HTERT RPE-1 (cell line): Measurements from ENCODE around the gene KCNA10.

Experiments
- in situ Hi-C: fragments of 300-500 bp; cut with MboI; formaldehyde crosslinking; loops from 4 replicates; pipeline ENCODE4 v1.14.3; 2020; ENCODE audit warnings: low sequenced_read_pairs

KCNA10 gene

DNA sequence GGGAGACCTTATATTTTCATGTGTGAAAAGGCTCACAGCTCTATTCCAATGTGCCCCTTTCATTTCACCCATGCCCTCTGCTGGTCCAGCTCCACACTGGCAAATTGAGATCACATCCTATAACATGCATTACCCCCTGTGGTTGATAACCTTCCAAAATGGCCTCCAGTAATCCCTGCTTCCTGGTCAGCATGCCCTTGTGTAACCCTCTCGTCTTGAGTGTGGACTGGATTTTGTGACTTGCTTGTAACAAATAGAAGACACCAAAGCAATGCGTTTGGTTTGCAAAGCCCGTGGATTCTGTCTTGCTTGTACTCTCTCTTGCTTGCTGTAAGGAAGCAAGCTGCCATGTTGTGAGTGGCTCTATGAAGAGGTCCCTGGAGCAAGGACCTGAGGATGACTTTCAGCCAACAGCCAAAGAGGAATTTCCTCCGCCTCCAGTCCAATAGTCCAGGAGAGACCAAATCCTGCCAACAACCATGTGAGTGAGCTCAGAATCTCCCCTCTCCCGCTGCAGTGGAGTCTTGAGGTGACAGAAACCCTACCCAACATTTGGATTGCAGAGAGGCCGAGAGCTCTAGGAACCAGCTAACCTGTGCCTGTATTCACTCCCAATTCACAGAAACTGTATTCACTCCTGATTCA, 17.4 kb downstream of the KCNA10 start:
- in situ Hi-C loops: no loop called here

DNA sequence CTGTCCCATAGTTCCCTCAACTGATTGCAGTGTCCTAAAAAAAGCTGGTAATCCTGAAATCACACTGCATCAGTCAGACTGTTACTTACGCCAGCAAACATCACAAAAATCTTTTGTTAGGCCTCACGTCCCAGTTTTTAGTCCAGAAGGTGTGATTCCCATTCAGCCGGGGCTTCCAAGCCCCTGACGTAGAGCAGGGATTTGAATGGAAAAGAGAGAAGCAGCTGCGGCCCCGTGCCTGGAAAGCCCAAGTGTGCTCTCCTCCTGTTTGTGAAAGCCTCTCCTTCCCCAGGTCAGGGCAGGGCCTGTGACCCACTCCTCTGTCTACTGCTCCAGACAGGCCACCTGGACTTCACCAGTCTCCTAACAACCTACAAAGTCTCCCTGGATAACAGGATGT, 20.7 kb downstream of the KCNA10 start:
- in situ Hi-C loops: no loop called here

DNA sequence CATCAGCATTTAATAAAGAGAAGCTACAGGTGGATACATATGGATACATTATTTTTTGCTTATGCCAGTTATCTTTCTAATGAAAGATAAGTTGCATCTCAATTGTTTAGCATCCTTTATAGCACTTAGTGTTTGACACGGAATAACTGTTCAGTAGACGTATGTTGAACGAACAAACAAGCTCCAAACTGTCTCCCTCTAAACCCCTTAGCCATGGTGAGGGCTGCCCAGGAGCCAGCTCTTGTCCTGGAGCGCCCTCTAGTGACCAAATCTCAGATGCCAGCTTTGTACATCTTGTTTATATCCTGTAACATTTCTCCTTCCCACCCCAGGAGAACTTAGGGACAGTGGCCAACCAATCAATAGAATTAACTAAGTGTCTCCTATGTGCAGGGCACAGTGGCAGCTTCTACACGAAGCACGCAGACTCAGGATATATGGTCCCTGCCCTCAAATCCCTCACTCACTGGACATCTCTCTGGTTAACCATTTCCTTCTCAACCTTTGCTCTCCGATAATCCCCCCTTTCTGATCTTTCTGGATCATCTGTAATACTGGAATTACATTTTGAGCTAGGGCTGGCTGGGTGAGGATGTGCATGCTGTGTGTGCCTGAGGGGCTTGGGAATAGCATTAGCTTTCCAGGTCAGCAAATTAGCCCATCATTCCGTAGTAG, 22.9 kb downstream of the KCNA10 start:
- in situ Hi-C loops: no loop called here

DNA sequence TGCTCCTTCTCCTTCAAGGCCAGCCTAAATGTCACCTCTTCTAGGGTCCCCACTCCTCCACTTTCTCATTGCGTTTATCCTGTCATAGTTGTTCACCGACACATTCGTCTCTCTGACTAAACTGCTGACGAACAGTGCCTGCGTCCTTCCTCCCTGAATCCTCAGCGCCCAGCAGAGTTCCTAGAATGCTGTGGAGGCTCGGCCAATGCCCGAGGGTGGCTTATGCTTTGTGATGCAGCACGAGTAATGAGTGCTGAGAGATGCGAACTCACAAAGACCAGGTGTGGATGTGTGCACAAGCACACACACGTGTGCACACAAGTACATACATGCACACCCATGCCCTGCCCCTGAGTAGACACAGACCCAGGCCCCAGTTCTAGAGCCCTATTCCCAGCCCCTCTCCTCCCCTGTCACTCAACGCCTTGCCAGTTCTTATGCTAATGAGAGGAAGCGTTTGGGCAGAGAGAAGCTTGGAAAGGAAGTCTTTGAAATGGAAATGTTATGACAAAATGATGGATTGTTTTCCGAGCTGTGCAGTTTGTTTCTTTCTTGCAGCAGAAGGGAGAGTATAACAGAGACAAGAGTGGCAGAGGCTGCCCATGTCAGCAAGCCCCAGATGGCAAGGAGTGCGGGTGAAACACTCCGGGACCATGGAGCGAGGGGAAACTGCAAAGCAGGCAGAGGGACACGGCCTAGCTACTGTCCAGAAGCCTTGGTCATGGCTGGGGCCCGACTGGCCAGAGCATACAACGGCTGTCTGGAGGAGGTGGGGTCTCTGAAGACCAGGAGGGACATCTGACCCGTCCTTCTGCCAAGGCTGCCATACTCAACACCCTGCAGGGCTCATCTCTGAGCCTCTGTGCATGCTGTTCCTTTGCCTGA, 24.2 kb downstream of the KCNA10 start:
- in situ Hi-C loops: no loop called here

DNA sequence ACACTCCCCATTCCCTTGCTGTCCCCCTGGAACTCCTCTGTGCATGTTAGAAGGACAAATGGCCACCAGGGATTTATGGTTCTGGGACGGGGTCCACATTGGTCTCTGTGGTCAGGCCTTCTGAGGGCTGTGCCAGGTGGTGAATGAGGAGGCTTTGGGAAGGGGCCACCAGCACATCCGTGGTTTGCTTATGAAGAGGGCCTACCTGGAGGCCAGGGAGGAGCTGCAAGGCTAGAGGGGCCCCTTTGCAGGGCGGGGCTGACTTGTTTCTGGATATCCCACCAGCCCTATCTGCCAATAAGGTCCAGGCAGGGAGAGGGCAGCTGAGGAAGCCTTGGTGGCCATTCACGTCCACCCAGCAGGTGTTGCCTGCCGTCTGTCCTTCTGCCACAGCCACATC, 24.9 kb downstream of the KCNA10 start:
- in situ Hi-C loops: no loop called here

DNA sequence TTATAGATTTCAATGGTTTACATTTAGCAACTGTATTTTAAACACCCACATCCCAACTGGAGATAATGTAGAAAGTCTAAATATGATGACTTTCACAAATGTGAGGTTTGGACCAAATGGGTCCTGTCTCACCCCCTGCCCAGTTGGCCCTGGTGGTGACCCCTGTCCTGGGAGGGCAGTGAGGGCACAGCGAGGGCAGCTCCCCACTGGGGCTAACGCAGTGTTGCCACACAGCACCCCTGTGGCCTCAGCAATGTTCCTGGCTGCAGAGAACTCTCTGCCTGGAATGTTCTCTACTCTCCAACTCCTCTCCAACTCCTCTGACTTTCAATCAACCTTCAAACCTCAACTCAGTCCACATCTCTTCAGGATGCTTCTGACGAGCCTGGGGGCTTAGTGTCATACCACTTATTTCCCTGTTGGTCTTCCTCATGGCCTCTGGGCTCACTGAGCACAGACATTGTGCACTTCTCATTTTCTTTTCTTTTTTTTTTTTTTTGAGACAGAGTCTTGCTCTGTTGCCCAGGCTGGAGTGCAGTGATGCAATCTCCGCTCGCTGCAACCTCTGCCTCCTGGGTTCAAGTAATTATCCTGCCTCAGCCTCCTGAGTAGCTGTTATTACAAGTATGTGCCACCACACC, 25.8 kb downstream of the KCNA10 start:
- in situ Hi-C loops: no loop called here

DNA sequence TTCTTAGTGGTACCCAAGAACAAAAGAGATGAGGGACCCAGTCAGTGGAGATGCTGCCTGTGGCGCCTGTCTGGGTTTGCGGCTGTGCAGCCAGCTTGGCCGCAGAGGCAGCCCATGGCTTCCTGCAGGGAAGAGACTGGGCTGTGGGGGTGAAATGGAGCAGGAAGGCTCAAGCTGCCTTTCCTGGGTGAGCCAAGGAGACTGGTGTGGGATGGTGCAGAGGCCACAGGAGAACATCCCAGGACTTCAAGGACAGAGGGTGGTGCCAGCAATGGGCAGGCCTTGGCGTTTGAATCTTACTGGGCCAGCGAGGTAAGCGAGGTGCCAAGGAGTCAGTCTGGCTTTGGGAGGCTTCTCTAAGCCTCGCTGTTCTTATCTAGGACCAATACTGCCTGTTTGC, 26.4 kb downstream of the KCNA10 start:
- in situ Hi-C loops: no loop called here

DNA sequence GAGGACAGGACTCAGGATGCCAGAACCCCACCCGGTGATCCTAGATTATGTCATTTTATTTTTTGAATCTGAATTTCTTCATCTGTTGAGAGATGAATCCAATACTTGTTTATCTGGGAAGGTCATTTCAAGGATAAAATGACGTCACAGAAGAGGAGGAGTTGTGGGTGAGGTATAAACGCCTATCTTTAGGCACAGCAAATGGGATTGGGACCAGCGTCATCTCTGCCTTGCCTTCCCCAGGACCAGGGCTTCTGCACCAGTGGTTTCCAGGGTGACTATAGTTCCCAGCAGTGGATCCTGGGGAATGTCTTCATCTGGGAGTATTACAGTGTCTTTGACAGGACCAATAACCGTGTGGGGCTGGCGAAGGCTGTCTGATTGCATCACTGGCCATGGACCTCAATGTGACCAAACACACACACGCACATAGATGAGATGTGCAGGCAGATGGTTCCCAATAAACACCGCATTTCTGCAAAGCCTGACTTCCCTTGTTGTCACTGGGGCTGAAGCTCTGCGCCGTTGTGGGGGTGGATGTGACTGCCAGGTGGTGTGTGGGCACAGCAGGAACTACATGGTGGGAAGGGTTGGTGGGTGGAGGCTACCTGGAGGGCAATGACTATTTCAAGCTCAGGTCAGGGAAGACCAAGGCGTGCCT, 28.1 kb downstream of the KCNA10 start:
- in situ Hi-C loops: no loop called here

DNA sequence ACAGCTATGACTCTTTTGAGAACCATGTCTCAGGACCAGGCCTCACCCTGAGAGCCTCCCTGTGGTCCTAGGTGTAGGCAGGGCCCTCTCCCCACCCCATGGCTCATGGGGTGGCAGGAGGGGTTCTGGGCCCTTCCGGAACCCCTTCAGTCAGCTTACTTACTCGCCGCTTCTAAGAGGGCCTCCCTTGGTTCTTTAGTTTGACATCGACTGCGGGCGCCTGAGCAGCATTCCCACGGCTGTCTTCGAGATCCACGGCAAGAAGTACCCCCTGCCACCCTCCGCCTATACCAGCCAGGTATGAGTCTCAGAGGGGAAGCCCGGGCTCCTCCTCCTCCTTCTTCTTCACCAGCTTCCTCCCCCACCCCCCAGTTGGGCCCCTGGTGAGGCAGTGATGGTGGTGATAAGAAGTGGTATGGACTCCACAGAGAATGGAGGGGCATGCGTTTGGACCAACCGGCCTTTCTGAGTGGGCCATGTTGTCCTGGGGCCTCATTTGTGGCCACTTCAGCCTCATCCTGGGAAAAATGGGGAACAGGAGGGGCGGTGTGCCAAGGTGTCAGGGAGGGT, 28.9 kb downstream of the KCNA10 start:
- in situ Hi-C loops: no loop called here

DNA sequence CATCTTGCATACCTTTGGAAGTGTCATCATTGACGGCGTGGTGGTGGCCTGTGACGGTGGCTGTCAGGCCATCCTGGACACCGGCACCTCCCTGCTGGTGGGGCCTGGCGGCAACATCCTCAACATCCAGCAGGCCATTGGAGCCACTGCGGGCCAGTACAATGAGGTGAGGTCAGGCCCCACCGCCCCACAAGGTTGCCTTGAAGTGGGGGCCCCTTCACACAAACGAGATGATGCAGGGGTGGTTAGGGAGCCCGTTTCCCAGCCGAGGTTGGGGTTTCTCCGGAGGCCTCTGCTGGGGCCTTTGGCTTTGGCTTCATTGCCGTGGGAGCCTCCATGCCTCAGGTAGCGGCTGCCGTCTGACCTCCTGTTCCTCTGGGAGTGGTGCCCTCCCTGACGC, 29.6 kb downstream of the KCNA10 start:
- in situ Hi-C loops: no loop called here

DNA sequence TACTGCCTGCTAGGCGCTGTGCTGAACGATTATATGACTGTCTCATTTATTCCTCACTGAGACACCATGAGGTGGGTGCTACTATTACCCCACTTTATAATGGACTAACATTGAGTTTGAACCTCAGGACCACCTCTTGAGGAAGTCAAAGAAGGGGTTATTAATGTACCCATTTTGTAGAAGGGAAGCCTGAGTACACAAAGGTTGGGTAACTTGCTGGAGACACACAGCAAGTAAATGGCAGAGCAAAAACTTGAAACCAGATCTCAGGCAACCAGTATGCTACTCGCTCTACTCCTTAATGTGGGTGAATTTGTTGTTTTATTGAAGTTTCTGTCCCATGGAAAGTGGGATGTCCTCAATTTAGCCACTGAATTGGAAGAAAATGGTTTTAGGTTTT, 30.1 kb downstream of the KCNA10 start:
- in situ Hi-C loops: no loop called here

DNA sequence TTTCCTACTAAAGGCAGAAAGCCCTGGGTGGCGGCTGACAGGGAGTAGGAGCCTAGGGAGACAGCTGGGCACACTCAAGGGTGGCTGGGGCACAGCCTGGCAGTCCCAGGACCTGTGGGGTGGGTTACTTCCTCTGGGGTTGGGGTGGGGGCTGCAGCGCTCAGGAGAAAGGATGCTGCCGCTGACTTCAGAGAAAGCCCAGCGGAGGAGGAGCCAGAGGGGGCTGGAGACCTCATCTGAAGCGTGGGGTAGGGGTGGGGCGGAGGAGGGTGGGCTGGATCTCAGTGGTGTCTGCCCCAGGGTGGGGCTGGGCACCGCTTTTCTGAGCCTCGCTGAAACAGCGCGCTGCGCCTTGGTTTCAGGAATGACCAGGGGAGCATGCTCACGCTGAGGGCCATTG, 30.8 kb downstream of the KCNA10 start:
- in situ Hi-C loops: no loop called here

DNA sequence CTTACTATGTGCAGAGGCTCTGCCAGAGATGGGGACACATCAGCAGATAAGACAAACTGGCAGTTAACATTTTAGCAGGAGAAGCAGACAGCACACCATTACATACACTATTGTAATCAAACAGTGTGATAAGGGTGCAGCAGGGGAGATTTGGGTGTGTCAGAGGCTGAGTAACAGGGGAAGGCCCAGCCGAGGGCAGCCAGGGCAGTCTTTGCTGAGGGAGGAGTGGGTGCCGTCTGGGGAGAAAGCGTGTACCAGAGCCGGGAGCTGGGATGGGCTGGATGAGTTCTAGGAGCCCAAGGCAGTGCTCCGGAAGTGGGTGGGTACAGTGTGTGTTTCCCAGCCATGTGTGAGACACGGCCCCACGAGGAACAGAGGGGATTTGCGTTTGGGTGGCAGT, 31.2 kb downstream of the KCNA10 start:
- in situ Hi-C loops: no loop called here

DNA sequence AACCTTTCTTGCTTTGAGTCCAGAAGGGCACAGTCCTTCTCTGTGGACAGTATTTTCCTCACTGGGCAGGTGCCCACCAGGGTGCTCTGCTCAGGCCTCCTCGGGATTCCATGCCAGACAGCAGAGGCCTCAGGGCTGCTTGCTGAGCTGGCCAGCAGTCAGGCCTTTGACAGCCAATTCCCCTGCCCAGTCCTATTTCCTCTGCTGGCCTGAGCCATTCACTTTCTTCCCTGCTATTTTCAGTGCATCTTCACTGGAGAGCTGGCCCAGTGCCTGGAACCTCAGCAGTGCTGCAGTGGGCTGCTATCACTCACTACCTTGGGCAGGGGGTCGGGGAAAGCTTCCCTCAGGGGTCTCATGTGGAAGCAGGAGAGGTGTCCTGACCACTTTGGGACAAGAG, 33.2 kb downstream of the KCNA10 start:
- in situ Hi-C loops: no loop called here

DNA sequence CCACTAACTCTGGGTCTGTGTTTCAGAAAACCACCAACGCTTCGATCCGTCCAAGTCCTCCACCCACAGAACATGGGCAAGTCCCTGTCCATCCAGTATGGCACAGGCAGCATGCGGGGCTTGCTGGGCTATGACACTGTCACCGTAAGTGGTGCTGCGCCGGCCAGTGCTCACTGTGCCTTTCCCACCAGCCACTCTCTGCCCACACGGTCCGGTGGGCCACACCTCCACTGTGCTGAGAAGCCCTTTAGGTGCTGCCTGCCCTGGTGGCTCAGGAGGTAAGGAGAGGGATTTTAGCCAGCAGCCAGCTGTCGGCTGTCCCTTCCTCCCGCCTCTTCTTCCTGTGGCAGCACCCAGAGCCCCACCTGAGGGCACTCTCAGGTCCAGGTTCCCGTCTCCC, 34.2 kb downstream of the KCNA10 start:
- in situ Hi-C loops: no loop called here

DNA sequence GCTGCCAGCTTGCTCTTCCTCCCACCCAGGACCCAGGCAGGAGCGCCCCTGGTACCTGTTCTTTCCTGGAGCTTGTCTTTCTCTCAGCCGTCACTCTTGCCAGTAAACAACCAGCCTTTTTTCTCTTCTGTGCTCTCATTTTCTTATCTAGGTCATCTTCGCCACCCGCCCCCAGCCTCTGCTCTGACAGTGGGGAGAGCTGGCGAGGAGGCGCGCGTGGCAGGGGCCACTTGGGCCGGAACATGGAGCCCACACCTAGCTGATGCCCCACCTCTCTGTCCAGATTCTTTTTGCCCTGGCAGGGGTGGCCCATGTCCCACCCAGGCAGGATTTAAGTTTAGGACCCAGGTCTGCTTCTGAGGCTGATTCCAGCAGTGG, 35.7 kb downstream of the KCNA10 start:
- in situ Hi-C loops: no loop called here

DNA sequence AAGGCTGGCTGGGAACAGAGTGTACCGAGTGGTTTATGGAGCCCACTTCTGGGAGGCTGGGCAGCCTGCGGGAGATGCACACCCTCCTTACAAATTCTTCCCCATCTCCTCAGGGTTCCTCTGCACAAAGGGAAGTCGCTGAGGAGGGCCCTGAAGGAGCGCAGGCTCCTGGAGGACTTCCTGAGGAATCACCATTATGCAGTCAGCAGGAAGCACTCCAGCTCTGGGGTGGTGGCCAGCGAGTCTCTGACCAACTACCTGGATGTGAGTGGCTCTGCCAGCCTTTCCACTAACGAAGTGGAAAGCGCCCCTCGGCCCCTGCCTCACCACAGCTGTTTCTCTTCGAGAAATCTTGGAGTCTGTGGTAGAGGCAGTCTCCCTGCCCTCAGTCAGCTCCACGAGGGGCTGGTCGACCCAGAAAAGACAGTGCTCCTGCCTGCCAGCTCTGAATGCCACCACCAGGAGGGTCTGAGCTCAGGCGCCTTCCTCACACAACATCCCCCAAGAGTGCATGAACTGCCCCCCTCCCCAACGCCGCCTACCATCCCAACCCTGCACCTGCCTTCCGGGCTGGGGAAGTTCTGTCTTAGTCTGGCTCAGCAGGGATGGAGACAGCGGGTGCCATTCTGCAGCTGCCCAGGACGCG, 36.2 kb downstream of the KCNA10 start:
- in situ Hi-C loops: no loop called here

DNA sequence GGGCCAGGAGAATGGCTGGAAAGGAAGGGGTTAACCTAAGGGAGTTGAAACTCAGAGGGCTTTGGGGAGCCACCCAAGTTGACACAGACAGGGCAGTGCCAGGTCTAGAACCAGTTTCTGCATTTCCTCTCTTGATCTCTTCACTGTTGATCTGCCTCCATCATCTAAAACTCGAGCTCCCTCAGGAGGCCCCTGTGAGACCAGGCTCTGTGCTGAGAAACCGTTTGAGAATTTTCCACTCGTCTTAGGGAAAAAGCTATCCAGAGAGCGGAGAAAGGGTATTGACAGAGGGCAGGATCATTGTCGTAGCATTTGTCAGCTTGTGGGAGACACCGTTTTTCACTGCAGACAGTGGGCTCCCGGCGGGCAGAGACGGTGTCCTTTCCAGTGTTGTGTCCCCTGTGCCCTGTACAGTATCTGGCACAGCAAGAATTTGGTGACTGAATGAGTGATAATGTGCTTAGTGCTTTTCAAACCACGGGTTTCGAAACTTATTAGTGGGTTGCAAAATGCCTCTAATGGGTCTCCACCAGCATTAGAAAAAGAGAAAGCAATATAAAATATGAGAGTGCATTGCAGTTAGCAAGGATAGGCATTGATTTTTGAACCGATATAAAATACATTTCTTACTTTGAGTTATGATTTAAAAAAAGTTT, 36.9 kb downstream of the KCNA10 start:
- in situ Hi-C loops: no loop called here

DNA sequence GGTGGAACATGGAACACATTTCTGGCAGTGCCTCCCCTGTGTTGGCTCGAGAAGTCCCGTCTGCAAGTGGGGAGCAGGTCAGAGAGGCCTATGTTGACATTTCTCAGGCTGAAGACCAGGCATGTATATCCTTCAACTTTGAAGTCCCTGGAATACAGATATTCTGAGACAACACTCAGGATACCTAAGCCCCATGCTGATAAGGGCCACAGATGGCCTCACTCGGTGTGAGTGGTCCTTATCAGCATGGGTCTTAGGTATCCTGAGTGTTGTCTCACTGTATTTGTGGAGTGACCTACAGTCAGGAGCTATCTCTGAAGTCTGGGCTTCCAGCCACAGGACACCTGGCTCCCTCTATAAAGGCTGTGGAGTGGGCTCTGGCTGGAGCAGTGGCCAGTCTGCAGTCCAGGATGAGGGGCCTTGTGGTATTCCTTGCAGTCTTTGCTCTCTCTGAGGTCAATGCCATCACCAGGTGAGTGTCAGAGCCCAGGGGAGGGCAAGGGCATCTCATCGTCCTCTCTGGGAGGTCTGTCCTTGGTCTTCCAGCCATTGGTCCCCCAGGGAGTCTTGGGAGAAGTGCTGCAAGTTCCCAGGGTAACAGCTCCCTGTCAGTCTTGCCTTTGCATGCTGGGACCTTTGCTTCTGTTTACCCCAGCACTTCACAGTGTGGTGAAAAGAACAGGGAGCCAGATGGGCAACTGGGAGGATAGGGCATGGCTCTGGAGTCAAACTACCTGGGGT, 38.4 kb downstream of the KCNA10 start:
- in situ Hi-C loops: no loop called here
